Measurements from ENCODE around the gene TNK2. TPM values are rescaled to one million over a fixed set of nuclear protein-coding genes. Genes with fewer than 3 reads are reported as not detected.

Gene TNK2
- total and polyA plus RNA-seq, 9 donors, result 25.6 to 135 (median 103) TPM

- no peak overlapping the region for H3K27ac ChIP-seq (ENCODE audit: low read length)
- WGBS (ENCODE audit: insufficient coverage), result 36% methylated on average over 31 of the region's 31 CpGs
- H3K36me3 ChIP-seq (ENCODE audit: control insufficient read depth, insufficient read depth, low read length), result no peaks in the 10 kb centered on the region
These were observed 57.4 kb downstream of the TNK2 start for GRCh38 chr3:195850857-195851543.

GRCh38 chr3:195849322-195850074 lies 58.9 kb downstream of the TNK2 start:
- Histone ChIP-seq H3K36me3 (ENCODE audit: control insufficient read depth, insufficient read depth, low read length) (no peaks in the 10 kb centered on the region), H3K4me1 (ENCODE audit: control insufficient read depth, insufficient read depth, low read length) (peaks cover 3% of the 10 kb centered on the region), H3K27ac (ENCODE audit: low read length) (no peak overlapping the region), H3K4me3 (ENCODE audit: low read length) (no peak overlapping the region), H3K9me3 (replicated peaks; ENCODE audit: control insufficient read depth, low read depth, low read length) (no peaks in the 10 kb centered on the region), H3K27me3 (ENCODE audit: control insufficient read depth, insufficient read depth, low read length) (no peaks in the 10 kb centered on the region)
- DNase-seq, result peak; percentile 2
- 72% methylated on average over 41 of the region's 53 CpGs for WGBS (ENCODE audit: insufficient coverage)

More at GRCh38 chr3:195850857-195851543, 57.4 kb downstream of the TNK2 start:
- H3K4me1 ChIP-seq (ENCODE audit: control insufficient read depth, insufficient read depth, low read length), result peaks cover 3% of the 10 kb centered on the region
- H3K9me3 ChIP-seq (replicated peaks; ENCODE audit: control insufficient read depth, low read depth, low read length), result no peaks in the 10 kb centered on the region
- H3K4me3 ChIP-seq (ENCODE audit: low read length), result no peak overlapping the region
- no peaks in the 10 kb centered on the region for H3K27me3 ChIP-seq (ENCODE audit: control insufficient read depth, insufficient read depth, low read length)
- peak; percentile 95 for DNase-seq

- Histone ChIP-seq H3K36me3 (ENCODE audit: control insufficient read depth, insufficient read depth, low read length) (no peaks in the 10 kb centered on the region), H3K4me1 (ENCODE audit: control insufficient read depth, insufficient read depth, low read length) (peaks cover 3% of the 10 kb centered on the region), H3K27me3 (ENCODE audit: control insufficient read depth, insufficient read depth, low read length) (no peaks in the 10 kb centered on the region), H3K4me3 (ENCODE audit: low read length) (no peak overlapping the region), H3K9me3 (replicated peaks; ENCODE audit: control insufficient read depth, low read depth, low read length) (no peaks in the 10 kb centered on the region), H3K27ac (ENCODE audit: low read length) (no peak overlapping the region)
- 78% methylated on average over 18 of the region's 24 CpGs for WGBS (ENCODE audit: insufficient coverage)
- no peak for DNase-seq
These were observed 61.0 kb downstream of the TNK2 start for GRCh38 chr3:195847055-195847950.

GRCh38 chr3:195845483-195845882 lies 62.9 kb downstream of the TNK2 start:
- Histone ChIP-seq H3K4me1 (ENCODE audit: control insufficient read depth, insufficient read depth, low read length) (no peaks in the 10 kb centered on the region), H3K27ac (ENCODE audit: low read length) (no peak overlapping the region), H3K36me3 (ENCODE audit: control insufficient read depth, insufficient read depth, low read length) (no peaks in the 10 kb centered on the region), H3K4me3 (ENCODE audit: low read length) (no peak overlapping the region), H3K27me3 (ENCODE audit: control insufficient read depth, insufficient read depth, low read length) (peaks cover 3% of the 10 kb centered on the region), H3K9me3 (replicated peaks; ENCODE audit: control insufficient read depth, low read depth, low read length) (no peaks in the 10 kb centered on the region)
- WGBS (ENCODE audit: insufficient coverage), result 92% methylated on average over 3 of the region's 6 CpGs
- no peak for DNase-seq

GRCh38 chr3:195844671-195845218 lies 63.6 kb downstream of the TNK2 start:
- peaks cover 4% of the 10 kb centered on the region for H3K27me3 ChIP-seq (ENCODE audit: control insufficient read depth, insufficient read depth, low read length)
- H3K27ac ChIP-seq (ENCODE audit: low read length), result no peak overlapping the region
- 100% methylated on average over 2 of the region's 7 CpGs for WGBS (ENCODE audit: insufficient coverage)
- no peak for DNase-seq
- H3K4me3 ChIP-seq (ENCODE audit: low read length), result no peak overlapping the region
- no peaks in the 10 kb centered on the region for H3K36me3 ChIP-seq (ENCODE audit: control insufficient read depth, insufficient read depth, low read length)
- H3K4me1 ChIP-seq (ENCODE audit: control insufficient read depth, insufficient read depth, low read length), result peaks cover 2% of the 10 kb centered on the region
- no peaks in the 10 kb centered on the region for H3K9me3 ChIP-seq (replicated peaks; ENCODE audit: control insufficient read depth, low read depth, low read length)

DNA sequence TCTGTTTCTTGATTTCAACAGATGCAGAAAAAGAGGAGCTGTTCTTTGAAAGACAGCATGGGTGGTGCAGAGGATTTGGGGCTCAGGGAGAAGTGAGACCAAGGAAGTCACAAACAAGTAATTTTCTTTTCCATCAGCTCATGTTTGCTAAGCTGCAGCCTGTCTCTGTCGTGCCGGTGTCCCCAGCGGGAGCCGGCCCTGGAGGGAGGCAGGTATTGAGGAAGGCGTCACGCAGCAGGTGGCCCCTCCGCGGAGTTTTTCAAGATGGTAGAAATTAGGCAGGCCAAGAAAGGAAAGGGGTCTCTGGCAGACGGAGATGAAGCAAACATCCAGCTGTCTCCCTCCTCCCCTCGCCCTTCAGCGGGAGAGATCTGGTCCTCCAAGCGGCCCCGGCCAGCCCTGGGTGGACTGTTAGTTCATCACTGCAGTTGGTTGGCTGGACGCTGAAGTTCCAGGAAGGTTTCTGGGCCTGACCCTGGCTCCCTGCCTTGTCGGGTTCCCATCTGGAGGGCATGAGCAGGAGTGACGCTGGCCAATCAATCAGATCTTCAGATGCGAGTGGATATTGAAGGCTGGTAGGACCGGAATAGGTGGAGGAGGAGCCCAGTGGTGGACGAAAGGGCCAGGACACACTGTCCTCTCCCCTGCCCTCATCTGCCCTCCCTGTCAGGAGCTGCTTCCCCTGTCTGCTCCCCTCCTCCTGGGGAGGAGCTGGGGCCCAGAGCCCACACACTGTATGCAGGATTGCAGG lies 68.9 kb downstream of the TNK2 start:
- Histone ChIP-seq H3K4me1 (ENCODE audit: control insufficient read depth, insufficient read depth, low read length) (peaks cover 9% of the 10 kb centered on the region), H3K27ac (ENCODE audit: low read length) (no peak overlapping the region), H3K36me3 (ENCODE audit: control insufficient read depth, insufficient read depth, low read length) (no peaks in the 10 kb centered on the region), H3K27me3 (ENCODE audit: control insufficient read depth, insufficient read depth, low read length) (peaks cover 9% of the 10 kb centered on the region), H3K9me3 (replicated peaks; ENCODE audit: control insufficient read depth, low read depth, low read length) (peaks cover 2% of the 10 kb centered on the region), H3K4me3 (ENCODE audit: low read length) (no peak overlapping the region)
- no peak for DNase-seq
- WGBS (ENCODE audit: insufficient coverage), result 44% methylated on average over 10 of the region's 19 CpGs

- Histone ChIP-seq H3K4me3 (ENCODE audit: low read length) (no peak overlapping the region), H3K4me1 (ENCODE audit: control insufficient read depth, insufficient read depth, low read length) (peaks cover 9% of the 10 kb centered on the region), H3K27me3 (ENCODE audit: control insufficient read depth, insufficient read depth, low read length) (peaks cover 9% of the 10 kb centered on the region), H3K27ac (ENCODE audit: low read length) (no peak overlapping the region), H3K9me3 (replicated peaks; ENCODE audit: control insufficient read depth, low read depth, low read length) (peaks cover 2% of the 10 kb centered on the region), H3K36me3 (ENCODE audit: control insufficient read depth, insufficient read depth, low read length) (no peaks in the 10 kb centered on the region)
- 67% methylated on average over 1 of the region's 5 CpGs for WGBS (ENCODE audit: insufficient coverage)
- no peak for DNase-seq
These were observed 69.6 kb downstream of the TNK2 start for GRCh38 chr3:195838714-195839113.

DNA sequence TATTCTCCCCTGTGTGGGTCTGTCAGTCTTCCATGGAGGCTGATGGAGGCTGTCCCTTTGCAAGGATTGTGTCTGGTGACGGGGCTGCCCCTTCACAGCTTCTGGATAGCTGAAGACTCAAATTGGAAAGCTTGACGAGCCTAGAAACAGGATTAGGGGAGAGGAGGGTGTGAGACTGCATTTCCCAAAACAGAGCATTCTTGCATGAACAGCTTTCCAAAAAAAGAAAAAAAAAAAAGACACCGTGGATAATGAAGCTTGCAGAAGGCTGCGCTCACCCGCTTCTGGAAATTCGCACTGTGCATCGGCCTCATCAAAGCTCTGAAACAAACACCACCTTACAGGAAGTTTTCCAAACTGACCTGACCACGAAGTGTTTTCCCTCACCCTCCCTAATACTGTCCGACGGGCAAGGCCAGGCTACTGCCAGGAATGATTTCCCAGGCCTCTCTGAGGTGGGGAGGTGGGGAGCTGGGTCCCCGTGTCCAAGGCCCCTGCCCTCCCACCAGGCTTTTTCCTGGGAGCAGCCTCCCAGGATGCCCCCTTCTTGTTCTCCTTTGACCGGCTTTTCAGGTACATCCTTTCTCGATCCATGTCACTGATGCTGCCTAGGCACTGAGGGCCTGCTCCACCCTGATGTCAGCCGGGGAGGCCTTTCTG lies 71.7 kb downstream of the TNK2 start:
- WGBS (ENCODE audit: insufficient coverage), result 59% methylated on average over 3 of the region's 14 CpGs
- peaks cover 9% of the 10 kb centered on the region for H3K27me3 ChIP-seq (ENCODE audit: control insufficient read depth, insufficient read depth, low read length)
- H3K4me1 ChIP-seq (ENCODE audit: control insufficient read depth, insufficient read depth, low read length), result peaks cover 9% of the 10 kb centered on the region
- H3K36me3 ChIP-seq (ENCODE audit: control insufficient read depth, insufficient read depth, low read length), result no peaks in the 10 kb centered on the region
- H3K27ac ChIP-seq (ENCODE audit: low read length), result no peak overlapping the region
- DNase-seq, result no peak
- H3K4me3 ChIP-seq (ENCODE audit: low read length), result no peak overlapping the region
- peaks cover 2% of the 10 kb centered on the region for H3K9me3 ChIP-seq (replicated peaks; ENCODE audit: control insufficient read depth, low read depth, low read length)

DNA sequence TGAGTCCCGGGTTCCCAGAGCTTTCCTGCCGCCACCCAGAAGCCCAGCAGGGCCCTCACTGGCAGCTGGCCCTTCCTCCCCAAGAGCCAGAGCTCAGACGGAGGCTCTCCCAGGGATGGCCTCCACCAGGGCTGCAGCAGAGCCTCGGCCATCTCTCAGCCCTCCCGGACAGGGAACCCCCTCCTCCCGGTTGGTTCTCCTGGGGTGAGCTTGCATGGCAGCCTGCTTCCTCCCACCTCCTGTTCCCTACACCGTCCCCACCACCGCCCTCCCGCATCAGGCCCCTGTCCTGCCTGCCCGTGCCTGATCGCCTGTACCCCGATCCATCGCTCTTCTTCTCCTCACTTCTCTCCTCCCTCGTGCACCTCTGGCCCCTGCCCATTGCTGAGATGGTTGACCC lies 72.6 kb downstream of the TNK2 start:
- Histone ChIP-seq H3K4me3 (ENCODE audit: low read length) (no peak overlapping the region), H3K27me3 (ENCODE audit: control insufficient read depth, insufficient read depth, low read length) (peaks cover 7% of the 10 kb centered on the region), H3K36me3 (ENCODE audit: control insufficient read depth, insufficient read depth, low read length) (no peaks in the 10 kb centered on the region), H3K4me1 (ENCODE audit: control insufficient read depth, insufficient read depth, low read length) (peaks cover 9% of the 10 kb centered on the region), H3K27ac (ENCODE audit: low read length) (no peak overlapping the region), H3K9me3 (replicated peaks; ENCODE audit: control insufficient read depth, low read depth, low read length) (peaks cover 2% of the 10 kb centered on the region)
- DNase-seq, result no peak
- WGBS (ENCODE audit: insufficient coverage), result 78% methylated on average over 8 of the region's 14 CpGs
